Thyroid gland (tissue), 4 donors: ENCODE measurements around the gene PTPRN2.

Source experiments
- POLR2A ChIP-seq, 2 donors: fragments of 450-650 bp; IDR thresholded peaks; one replicate each; pipeline ENCODE4 v1.6.1; 2017; ENCODE audit warnings: antibody characterized with exemption in 2 of 2, mild to moderate bottlenecking in 2 of 2, moderate library complexity in 1 of 2
- TF ChIP-seq, protein P1 (sequence below), 6 experiments: fragments of 200-600 bp in 3 of 6; fragments of 450-650 bp in 3 of 6; sonication (generic) in 3 of 6; IDR thresholded peaks; one replicate each; pipeline ENCODE4 v1.5.1; 2016 to 2019; ENCODE audit warnings: antibody characterized with exemption in 6 of 6, mild to moderate bottlenecking in 2 of 6, inconsistent platforms in 1 of 6, moderate library complexity in 1 of 6

GRCh38 chr7:158020706-158021095 is 566.9 kb downstream of the PTPRN2 start:
- TF ChIP-seq, protein P1, sequence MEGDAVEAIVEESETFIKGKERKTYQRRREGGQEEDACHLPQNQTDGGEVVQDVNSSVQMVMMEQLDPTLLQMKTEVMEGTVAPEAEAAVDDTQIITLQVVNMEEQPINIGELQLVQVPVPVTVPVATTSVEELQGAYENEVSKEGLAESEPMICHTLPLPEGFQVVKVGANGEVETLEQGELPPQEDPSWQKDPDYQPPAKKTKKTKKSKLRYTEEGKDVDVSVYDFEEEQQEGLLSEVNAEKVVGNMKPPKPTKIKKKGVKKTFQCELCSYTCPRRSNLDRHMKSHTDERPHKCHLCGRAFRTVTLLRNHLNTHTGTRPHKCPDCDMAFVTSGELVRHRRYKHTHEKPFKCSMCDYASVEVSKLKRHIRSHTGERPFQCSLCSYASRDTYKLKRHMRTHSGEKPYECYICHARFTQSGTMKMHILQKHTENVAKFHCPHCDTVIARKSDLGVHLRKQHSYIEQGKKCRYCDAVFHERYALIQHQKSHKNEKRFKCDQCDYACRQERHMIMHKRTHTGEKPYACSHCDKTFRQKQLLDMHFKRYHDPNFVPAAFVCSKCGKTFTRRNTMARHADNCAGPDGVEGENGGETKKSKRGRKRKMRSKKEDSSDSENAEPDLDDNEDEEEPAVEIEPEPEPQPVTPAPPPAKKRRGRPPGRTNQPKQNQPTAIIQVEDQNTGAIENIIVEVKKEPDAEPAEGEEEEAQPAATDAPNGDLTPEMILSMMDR (IDR thresholded peaks at IDR 0.05) = no peak
- no peak for TF ChIP-seq POLR2A (IDR thresholded peaks at IDR 0.05)
